ENCODE data around the gene HINT1.

- TF ChIP-seq POLR2A (IDR thresholded peaks at IDR 0.05; ENCODE audit: low read depth, low read length): no peak
- TF ChIP-seq CTCF (conservative IDR thresholded peaks at IDR 0.05; ENCODE audit: low read depth, low read length): no peak
- TF ChIP-seq MAZ (IDR thresholded peaks at IDR 0.05; ENCODE audit: borderline replicate concordance, low read depth, low read length): no peak
- no peak for TF ChIP-seq BHLHE40 (IDR thresholded peaks at IDR 0.05; ENCODE audit: low read depth, low read length)
- TF ChIP-seq RAD21 (IDR thresholded peaks at IDR 0.05; ENCODE audit: low read length): no peak
- no peak for TF ChIP-seq RCOR1 (IDR thresholded peaks at IDR 0.05; ENCODE audit: insufficient replicate concordance, low read length)
- no peak for TF ChIP-seq SMC3 (IDR thresholded peaks at IDR 0.05; ENCODE audit: low read depth, low read length)
- no peak for TF ChIP-seq FOS (IDR thresholded peaks at IDR 0.05; ENCODE audit: low read depth, low read length)
- no peak for TF ChIP-seq MXI1 (IDR thresholded peaks at IDR 0.05; ENCODE audit: borderline replicate concordance, low read depth, low read length)
- TF ChIP-seq MAFK (IDR thresholded peaks at IDR 0.05; ENCODE audit: low read depth, low read length): no peak
- no peak for TF ChIP-seq ELK1 (IDR thresholded peaks at IDR 0.05; ENCODE audit: borderline replicate concordance, low read depth, low read length)
- no peak for TF ChIP-seq CEBPB (IDR thresholded peaks at IDR 0.05; ENCODE audit: low read depth, low read length)
- TF ChIP-seq USF2 (IDR thresholded peaks at IDR 0.05; ENCODE audit: low read depth, low read length): no peak
These were observed 8.7 kb downstream of the HINT1 start for GRCh38 chr5:131156385-131156784.
